Measurements from ENCODE around the gene MSL2.

GRCh38 chr3:136194409-136195257 lies 1.5 kb downstream of the MSL2 start:
- TF ChIP-seq USF2 (IDR thresholded peaks at IDR 0.05; ENCODE audit: low read depth, low read length) (no peak), MAFK (IDR thresholded peaks at IDR 0.05; ENCODE audit: low read depth, low read length) (no peak), RFX5 (IDR thresholded peaks at IDR 0.05; ENCODE audit: low read depth, low read length) (no peak), RAD21 (IDR thresholded peaks at IDR 0.05; ENCODE audit: low read length) (no peak), POLR2A (IDR thresholded peaks at IDR 0.05; ENCODE audit: low read depth, low read length) (no peak), MXI1 (IDR thresholded peaks at IDR 0.05; ENCODE audit: borderline replicate concordance, low read depth, low read length) (peak; percentile 51; the same call in 1 of the 2 replicates)
- TF ChIP-seq, protein P1, sequence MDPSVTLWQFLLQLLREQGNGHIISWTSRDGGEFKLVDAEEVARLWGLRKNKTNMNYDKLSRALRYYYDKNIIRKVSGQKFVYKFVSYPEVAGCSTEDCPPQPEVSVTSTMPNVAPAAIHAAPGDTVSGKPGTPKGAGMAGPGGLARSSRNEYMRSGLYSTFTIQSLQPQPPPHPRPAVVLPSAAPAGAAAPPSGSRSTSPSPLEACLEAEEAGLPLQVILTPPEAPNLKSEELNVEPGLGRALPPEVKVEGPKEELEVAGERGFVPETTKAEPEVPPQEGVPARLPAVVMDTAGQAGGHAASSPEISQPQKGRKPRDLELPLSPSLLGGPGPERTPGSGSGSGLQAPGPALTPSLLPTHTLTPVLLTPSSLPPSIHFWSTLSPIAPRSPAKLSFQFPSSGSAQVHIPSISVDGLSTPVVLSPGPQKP (IDR thresholded peaks at IDR 0.05; ENCODE audit: borderline replicate concordance, low read depth, low read length) = no peak
- TF ChIP-seq, protein P2, sequence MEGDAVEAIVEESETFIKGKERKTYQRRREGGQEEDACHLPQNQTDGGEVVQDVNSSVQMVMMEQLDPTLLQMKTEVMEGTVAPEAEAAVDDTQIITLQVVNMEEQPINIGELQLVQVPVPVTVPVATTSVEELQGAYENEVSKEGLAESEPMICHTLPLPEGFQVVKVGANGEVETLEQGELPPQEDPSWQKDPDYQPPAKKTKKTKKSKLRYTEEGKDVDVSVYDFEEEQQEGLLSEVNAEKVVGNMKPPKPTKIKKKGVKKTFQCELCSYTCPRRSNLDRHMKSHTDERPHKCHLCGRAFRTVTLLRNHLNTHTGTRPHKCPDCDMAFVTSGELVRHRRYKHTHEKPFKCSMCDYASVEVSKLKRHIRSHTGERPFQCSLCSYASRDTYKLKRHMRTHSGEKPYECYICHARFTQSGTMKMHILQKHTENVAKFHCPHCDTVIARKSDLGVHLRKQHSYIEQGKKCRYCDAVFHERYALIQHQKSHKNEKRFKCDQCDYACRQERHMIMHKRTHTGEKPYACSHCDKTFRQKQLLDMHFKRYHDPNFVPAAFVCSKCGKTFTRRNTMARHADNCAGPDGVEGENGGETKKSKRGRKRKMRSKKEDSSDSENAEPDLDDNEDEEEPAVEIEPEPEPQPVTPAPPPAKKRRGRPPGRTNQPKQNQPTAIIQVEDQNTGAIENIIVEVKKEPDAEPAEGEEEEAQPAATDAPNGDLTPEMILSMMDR (conservative IDR thresholded peaks at IDR 0.05; ENCODE audit: low read depth, low read length) = no peak

Measured in IMR-90 (cell line).